HG02610 (cell line): ENCODE results near the gene IZUMO4.
A peak's percentile ranks its signal among the peaks of the same experiment; 100 is the strongest.

ENCODE experiments used
- ATAC-seq: cut with Tn5 transposase; IDR thresholded peaks from one replicate; pipeline ENCODE4 v1.9.1; 2021; ENCODE audit warnings: mild to moderate bottlenecking, moderate library complexity; ENCODE audit not compliant: unreplicated experiment

The IZUMO4 gene

GRCh38 chr19:2096480-2097202, at the start of gene IZUMO4:
Gene IZUMO4, plus strand, starts transcription at chr19:2096915. Its CDS starts 31 bp downstream, at chr19:2096946.
- ATAC-seq: peak; percentile 59

GRCh38 chr19:2047076-2047448, 49.7 kb upstream of the IZUMO4 start:
- no peak for ATAC-seq

GRCh38 chr19:2047449-2048103, 49.1 kb upstream of the IZUMO4 start:
- no peak for ATAC-seq

- no peak for ATAC-seq
Measured at GRCh38 chr19:2048104-2048958, 48.4 kb upstream of the IZUMO4 start.

GRCh38 chr19:2048959-2049740, 47.6 kb upstream of the IZUMO4 start:
- no peak for ATAC-seq

GRCh38 chr19:2049741-2050348, 46.9 kb upstream of the IZUMO4 start:
- ATAC-seq: no peak

GRCh38 chr19:2050349-2050990, 46.2 kb upstream of the IZUMO4 start:
- no peak for ATAC-seq

- peak; percentile 49 for ATAC-seq
Measured at GRCh38 chr19:2050991-2051772, 45.5 kb upstream of the IZUMO4 start, which contains the start of gene MKNK2. Gene MKNK2, minus strand, starts transcription at chr19:2051244. Its CDS starts 393 bp downstream, at chr19:2050851.

- no peak for ATAC-seq
Measured at GRCh38 chr19:2051773-2052704, 44.7 kb upstream of the IZUMO4 start.

- ATAC-seq: no peak
Measured at GRCh38 chr19:2053601-2054389, 42.9 kb upstream of the IZUMO4 start.

- ATAC-seq: no peak
Measured at GRCh38 chr19:2054763-2055162, 42.0 kb upstream of the IZUMO4 start.

- ATAC-seq: no peak
Measured at GRCh38 chr19:2055931-2056836, 40.5 kb upstream of the IZUMO4 start.

GRCh38 chr19:2056837-2057192, 39.9 kb upstream of the IZUMO4 start:
- no peak for ATAC-seq

GRCh38 chr19:2057484-2058469, 38.9 kb upstream of the IZUMO4 start:
- no peak for ATAC-seq
